Fibroblast of skin of abdomen (primary cell): Measurements from ENCODE around the gene GIMAP8.
"Not testable (repeated sequence)": the region's sequence is repeated elsewhere in the genome, so short reads cannot be mapped to it uniquely, and the experiment has no call there.

Experiments used
- DNase-seq: peaks from one replicate; pipeline ENCODE4 v3.0.0-alpha.2; 2013

GIMAP8 gene

DNA sequence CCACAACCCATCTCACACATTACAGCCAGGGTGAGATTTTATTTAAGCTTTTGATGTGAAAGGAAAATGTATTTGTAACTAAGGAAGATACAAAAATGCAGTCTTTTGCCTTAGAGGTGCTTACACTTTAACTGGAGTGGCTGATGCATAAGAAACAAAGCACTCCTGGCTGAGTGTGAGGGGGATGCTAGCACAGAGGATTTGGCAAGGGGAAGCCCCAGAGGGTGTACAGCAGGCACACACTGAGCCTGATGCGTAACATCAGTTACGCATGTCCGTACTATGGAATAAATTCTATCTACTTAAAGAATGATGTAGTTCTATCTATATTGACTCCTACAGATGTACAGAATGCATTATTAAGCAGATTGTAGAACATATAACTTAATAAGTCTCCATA, 17.8 kb downstream of the GIMAP8 start:
- no peak for DNase-seq

GRCh38 chr7:150471886-150472285, 21.5 kb downstream of the GIMAP8 start:
- DNase-seq: no peak

- no peak for DNase-seq
These were observed 23.5 kb downstream of the GIMAP8 start for GRCh38 chr7:150473902-150474301.

DNA sequence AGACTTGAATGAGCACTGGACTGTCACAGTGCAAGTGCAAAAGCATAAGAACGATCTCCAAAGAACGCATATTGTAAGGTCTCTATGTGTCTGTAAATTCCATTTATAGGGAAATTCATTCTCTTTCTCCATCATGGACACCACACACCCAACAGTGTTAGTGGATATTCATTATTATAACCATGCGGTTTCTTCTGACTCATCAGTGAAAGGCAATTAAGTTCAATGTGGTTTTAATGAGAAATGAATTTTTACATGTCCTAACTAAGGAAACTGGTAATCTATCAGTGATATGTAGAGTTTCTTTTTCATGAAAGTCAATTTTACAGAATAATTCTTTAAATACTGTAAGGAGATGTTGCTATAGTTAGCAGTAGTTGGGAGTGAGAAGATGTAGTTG, 25.9 kb downstream of the GIMAP8 start:
- no peak for DNase-seq

- no peak for DNase-seq
These were observed 26.6 kb downstream of the GIMAP8 start for GRCh38 chr7:150476819-150477631.

GRCh38 chr7:150479023-150479716, 28.7 kb downstream of the GIMAP8 start:
- no peak for DNase-seq

- no peak for DNase-seq
These were observed 30.9 kb downstream of the GIMAP8 start for GRCh38 chr7:150481186-150481920.

DNA sequence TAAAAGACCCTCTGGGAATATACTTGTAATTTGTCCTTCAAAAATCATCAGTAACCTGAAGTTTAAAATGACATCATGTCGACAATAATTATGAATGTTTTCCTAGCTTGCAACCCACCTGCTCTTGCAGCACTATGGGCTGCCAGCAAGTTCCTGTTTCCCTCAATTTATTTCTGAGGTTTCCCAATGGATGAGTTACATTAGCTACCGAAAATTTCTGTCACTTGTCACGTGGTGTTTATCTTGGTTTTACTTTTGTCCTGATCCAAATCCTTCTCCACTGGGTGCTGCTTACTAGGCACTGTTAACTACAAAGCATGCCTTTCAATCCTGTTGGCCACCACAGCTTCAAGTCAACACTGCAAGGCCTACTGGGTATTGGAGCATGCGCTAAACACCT, 31.5 kb downstream of the GIMAP8 start:
- no peak for DNase-seq

- not testable (repeated sequence) for DNase-seq
These were observed 33.1 kb downstream of the GIMAP8 start for GRCh38 chr7:150483514-150483913.

- not testable (repeated sequence) for DNase-seq
These were observed 33.6 kb downstream of the GIMAP8 start for GRCh38 chr7:150484071-150484470.

DNA sequence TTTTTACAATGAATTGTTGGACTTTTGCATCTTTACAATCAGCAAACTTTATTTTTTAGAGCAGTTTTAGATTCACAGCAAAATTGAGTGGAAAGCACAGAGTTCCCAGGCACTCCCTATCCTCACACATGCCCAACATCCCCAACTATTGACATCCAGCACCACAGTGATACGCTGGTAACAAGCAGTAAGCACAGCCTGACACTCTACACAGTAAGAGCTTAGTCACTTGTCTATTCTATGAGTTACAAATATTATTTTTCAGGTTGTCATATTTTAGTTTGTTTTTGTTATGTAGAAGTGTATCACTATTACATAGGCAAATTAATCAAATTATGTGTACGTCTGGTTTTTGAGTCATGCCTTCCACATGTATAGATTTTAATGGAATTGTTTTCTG, 37.2 kb downstream of the GIMAP8 start:
- DNase-seq: no peak

- no peak for DNase-seq
These were observed 39.4 kb downstream of the GIMAP8 start for GRCh38 chr7:150489782-150490181.

DNA sequence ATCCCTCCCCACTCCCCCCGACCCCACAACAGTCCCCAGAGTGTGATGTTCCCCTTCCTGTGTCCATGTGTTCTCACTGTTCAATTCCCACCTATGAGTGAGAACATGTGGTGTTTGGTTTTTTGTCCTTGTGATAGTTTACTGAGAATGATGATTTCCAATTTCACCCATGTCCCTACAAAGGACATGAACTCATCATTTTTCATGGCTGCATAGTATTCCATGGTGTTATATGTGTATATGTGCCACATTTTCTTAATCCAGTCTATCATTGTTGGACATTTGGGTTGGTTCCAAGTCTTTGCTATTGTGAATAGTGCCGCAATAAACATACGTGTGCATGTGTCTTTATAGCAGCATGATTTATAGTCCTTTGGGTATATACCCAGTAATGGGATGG, 43.0 kb downstream of the GIMAP8 start:
- not testable (repeated sequence) for DNase-seq

GRCh38 chr7:150502519-150502918, 52.1 kb downstream of the GIMAP8 start:
- no peak for DNase-seq

GRCh38 chr7:150503155-150503554, 52.7 kb downstream of the GIMAP8 start:
- DNase-seq: no peak

GRCh38 chr7:150503581-150503980, 53.2 kb downstream of the GIMAP8 start:
- no peak for DNase-seq

GRCh38 chr7:150507947-150508602, 57.6 kb downstream of the GIMAP8 start:
- DNase-seq: no peak

- DNase-seq: no peak
These were observed 60.6 kb downstream of the GIMAP8 start for GRCh38 chr7:150511048-150511447.

DNA sequence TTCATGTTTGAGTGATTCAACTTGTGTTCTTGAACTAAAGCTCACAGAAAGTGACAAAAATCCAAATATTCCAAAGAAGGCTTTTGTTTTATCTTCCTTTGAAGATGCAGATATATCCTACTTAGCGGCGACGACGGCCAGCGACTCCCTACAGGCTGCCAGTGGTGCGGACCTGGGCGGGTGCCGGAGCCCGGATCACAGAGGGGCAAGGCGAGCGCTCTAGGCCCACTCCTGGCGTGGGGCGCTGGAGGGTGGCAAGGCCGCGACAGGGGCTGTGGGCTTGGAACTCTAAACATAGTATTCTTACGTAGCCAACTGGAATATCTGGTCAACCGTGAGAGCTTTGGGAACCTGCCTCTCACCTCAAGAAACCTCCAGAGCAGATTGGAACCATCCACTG, 63.3 kb downstream of the GIMAP8 start:
- no peak for DNase-seq

- no peak for DNase-seq
These were observed 64.4 kb downstream of the GIMAP8 start, which contains the start of gene GIMAP7 for GRCh38 chr7:150514748-150515222. TSS of gene GIMAP7 (plus strand) at chr7:150514872. CDS start at chr7:150519975, 5,103 bp downstream.

DNA sequence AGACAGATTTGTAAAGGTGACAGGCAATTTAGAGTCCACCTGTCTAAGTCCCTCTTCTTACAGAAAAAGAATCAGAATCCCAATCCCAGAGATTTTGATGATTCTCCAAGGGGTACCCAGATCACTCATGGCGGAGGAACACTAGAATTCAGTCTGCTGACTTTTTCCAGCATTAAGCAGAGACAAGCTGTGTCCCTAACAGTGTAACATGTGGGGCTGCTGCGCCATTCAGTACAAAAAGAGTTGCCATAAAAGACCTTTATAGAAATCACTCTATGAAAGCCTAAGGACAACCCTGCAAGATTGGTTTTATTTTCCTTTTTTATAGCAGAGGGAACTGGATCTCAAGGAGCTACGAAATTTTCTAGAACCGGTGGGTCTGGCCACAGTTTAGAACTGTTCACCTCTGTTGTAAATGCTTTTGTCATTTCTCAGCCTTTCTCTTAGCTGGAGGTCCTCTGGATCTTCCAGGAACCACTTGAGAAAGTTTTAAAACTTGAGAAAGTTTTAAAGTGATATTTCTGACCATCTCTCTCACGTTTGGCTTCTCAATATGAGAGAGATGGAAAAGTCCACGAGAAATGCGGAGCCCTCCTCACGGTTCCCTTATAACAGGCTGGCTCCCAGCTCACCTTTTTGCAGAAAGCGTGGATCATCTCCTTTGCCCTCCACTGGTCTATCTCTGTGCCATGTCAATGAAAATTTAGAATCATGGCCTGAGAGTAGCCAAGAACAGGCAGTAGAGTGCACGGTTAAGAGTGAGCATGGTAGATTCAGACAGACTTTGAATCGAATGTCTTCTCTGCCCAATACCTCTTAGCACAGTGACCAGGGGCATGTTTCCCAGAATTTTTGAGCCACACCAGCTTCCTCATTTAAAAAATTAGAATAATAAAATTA, 65.1 kb downstream of the GIMAP8 start:
- no peak for DNase-seq
